Measurements from ENCODE around the gene PRDX5. TPM values are rescaled to one million over a fixed set of nuclear protein-coding genes. Genes with fewer than 3 reads are reported as not detected.

PRDX5 gene
- total RNA-seq, 4 donors from 2014 or later = 152 to 381 (median 265) TPM

- intact Hi-C loops (cut with DNase I; ENCODE audit: low total_unique reads) (no loop called here), in situ Hi-C loops (cut with MboI; ENCODE audit: low pct_ligation_motif_present in 1 of 4, low pct_unique_long_range_greater_than_20kb in 1 of 4, low sequenced_read_pairs in 3 of 4) (no loop called here)
- TF ChIP-seq CTCF (IDR thresholded peaks at IDR 0.05) (no peak), POLR2A (IDR thresholded peaks at IDR 0.05) (no peak), EP300 (IDR thresholded peaks at IDR 0.05; ENCODE audit: low read depth) (no peak)
- H3K4me1 ChIP-seq = peaks cover 7 to 27% (median 26%) of the 10 kb centered on the region in 4 donors
- H3K9me3 ChIP-seq = no peaks in the 10 kb centered on the region
- H3K27me3 ChIP-seq = no peaks in the 10 kb centered on the region
- H3K36me3 ChIP-seq = no peaks in the 10 kb centered on the region
- H3K4me3 ChIP-seq = no peak overlapping the region
- DNase-seq = no peak
- WGBS, 2 donors (ENCODE audit: low coverage in 1 of 2) = 68 to 79% methylated on average over 4 to 8 of the region's 8 CpGs
- no peak overlapping the region for H3K27ac ChIP-seq
Observed at GRCh38 chr11:64337538-64338249, 19.8 kb downstream of the PRDX5 start.

GRCh38 chr11:64338716-64339115 is 20.8 kb downstream of the PRDX5 start:
- 84 to 100% methylated on average over 1 to 8 of the region's 8 CpGs for WGBS, 2 donors (ENCODE audit: low coverage in 1 of 2)
- in situ Hi-C loops (cut with MboI; ENCODE audit: low pct_ligation_motif_present in 1 of 4, low pct_unique_long_range_greater_than_20kb in 1 of 4, low sequenced_read_pairs in 3 of 4) (no loop called here), intact Hi-C loops (cut with DNase I; ENCODE audit: low total_unique reads) (no loop called here)
- no peaks in the 10 kb centered on the region for H3K27me3 ChIP-seq
- no peak for DNase-seq
- no peak for TF ChIP-seq CTCF (IDR thresholded peaks at IDR 0.05)
- no peak for TF ChIP-seq EP300 (IDR thresholded peaks at IDR 0.05; ENCODE audit: low read depth)
- TF ChIP-seq POLR2AphosphoS5 (IDR thresholded peaks at IDR 0.05) = no peak
- no peak for TF ChIP-seq POLR2A (IDR thresholded peaks at IDR 0.05)
- H3K4me3 ChIP-seq = no peak overlapping the region
- H3K9me3 ChIP-seq = no peaks in the 10 kb centered on the region
- H3K4me1 ChIP-seq = peaks cover 7 to 37% (median 32%) of the 10 kb centered on the region in 4 donors
- H3K27ac ChIP-seq = no peak overlapping the region
- H3K36me3 ChIP-seq = no peaks in the 10 kb centered on the region

- peaks cover 7 to 38% (median 32%) of the 10 kb centered on the region in 4 donors for H3K4me1 ChIP-seq
- in situ Hi-C loops (cut with MboI; ENCODE audit: low pct_ligation_motif_present in 1 of 4, low pct_unique_long_range_greater_than_20kb in 1 of 4, low sequenced_read_pairs in 3 of 4) (no loop called here), intact Hi-C loops (cut with DNase I; ENCODE audit: low total_unique reads) (no loop called here)
- H3K27me3 ChIP-seq = no peaks in the 10 kb centered on the region
- H3K9me3 ChIP-seq = no peaks in the 10 kb centered on the region
- no peak for DNase-seq
- no peaks in the 10 kb centered on the region for H3K36me3 ChIP-seq
- TF ChIP-seq POLR2AphosphoS5 (IDR thresholded peaks at IDR 0.05) (no peak), CTCF (IDR thresholded peaks at IDR 0.05) (no peak), POLR2A (IDR thresholded peaks at IDR 0.05) (no peak), EP300 (IDR thresholded peaks at IDR 0.05; ENCODE audit: low read depth) (no peak)
- peak overlapping the region in 1 of 4 donors; percentile 36 for H3K4me3 ChIP-seq
- 50 to 56% methylated on average over 2 to 4 of the region's 4 CpGs for WGBS, 2 donors (ENCODE audit: low coverage in 1 of 2)
- peak overlapping the region in 3 of 4 donors; percentile 43 to 84 (median 62) for H3K27ac ChIP-seq
Observed at GRCh38 chr11:64339286-64339685, 21.4 kb downstream of the PRDX5 start.

GRCh38 chr11:64339754-64340408 is 22.0 kb downstream of the PRDX5 start, which contains the start of gene CCDC88B:
CCDC88B (plus strand) TSS chr11:64340204; CDS start chr11:64340267, 63 bp downstream.
- Histone ChIP-seq H3K27me3 (no peaks in the 10 kb centered on the region), H3K36me3 (no peaks in the 10 kb centered on the region), H3K4me1 (peaks cover 7 to 32% (median 30%) of the 10 kb centered on the region in 4 donors), H3K9me3 (no peaks in the 10 kb centered on the region), H3K4me3 (peak within 1 kb of the TSS in 3 of 4 donors; percentile 3 to 36 (median 20)), H3K27ac (peak within 1 kb of the TSS; percentile 43 to 84 (median 56))
- intact Hi-C loops (cut with DNase I; ENCODE audit: low total_unique reads) = no loop called here
- in situ Hi-C loops (cut with MboI; ENCODE audit: low pct_ligation_motif_present in 1 of 4, low pct_unique_long_range_greater_than_20kb in 1 of 4, low sequenced_read_pairs in 3 of 4) = no loop called here
- TF ChIP-seq CTCF (IDR thresholded peaks at IDR 0.05) (no peak), POLR2A (IDR thresholded peaks at IDR 0.05) (no peak), POLR2AphosphoS5 (IDR thresholded peaks at IDR 0.05) (peak in 1 of 3 donors; percentile 36), EP300 (IDR thresholded peaks at IDR 0.05; ENCODE audit: low read depth) (no peak)
- 48 to 70% methylated on average over 2 to 14 of the region's 16 CpGs for WGBS, 2 donors (ENCODE audit: low coverage in 1 of 2)
- peak; percentile 85 for DNase-seq

Measured in transverse colon (tissue), 4 donors.